ENCODE measurements around the gene HOXD3.

Gene HOXD3

GRCh38 chr2:176206136-176206535, 49.0 kb downstream of the HOXD3 start:
- no peak for DNase-seq

DNA sequence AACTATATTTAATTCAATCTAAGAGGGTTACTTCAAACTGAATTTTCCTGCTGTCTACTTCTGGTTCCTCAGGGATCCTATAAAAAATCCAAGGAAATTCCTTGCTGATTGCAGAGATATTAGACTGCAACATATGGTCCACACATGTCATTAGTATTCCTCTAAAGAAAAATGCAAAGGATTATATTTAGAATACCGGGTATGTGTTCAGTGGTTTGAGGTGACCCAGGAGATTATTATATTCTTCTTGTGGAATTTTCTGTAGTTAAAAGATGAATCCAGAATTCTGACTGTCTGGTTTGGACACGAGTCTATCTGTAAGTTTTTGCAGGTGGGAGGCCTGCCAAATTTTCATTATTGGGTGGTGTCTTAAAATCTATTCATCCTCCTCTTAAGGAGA, 49.6 kb downstream of the HOXD3 start:
- no peak for DNase-seq

GRCh38 chr2:176211110-176211509, 54.0 kb downstream of the HOXD3 start:
- no peak for DNase-seq

- DNase-seq: no peak
Measured at GRCh38 chr2:176212276-176212675, 55.2 kb downstream of the HOXD3 start.

- DNase-seq: no peak
Measured at GRCh38 chr2:176213406-176213805, 56.3 kb downstream of the HOXD3 start.

Measured in hypothalamus (tissue), 51 donors.